Neural progenitor cell (in vitro differentiated cells): ENCODE measurements around the gene UGT1A6.
"Not testable (repeated sequence)": the region's sequence is repeated elsewhere in the genome, so short reads cannot be mapped to it uniquely, and the experiment has no call there.

ENCODE experiments used
- EZH2 ChIP-seq: fragments of 200-600 bp; sonication (generic); IDR thresholded peaks from 2 replicates; pipeline ENCODE4 v1.6.1; 2017; ENCODE audit warnings: antibody characterized with exemption, mild to moderate bottlenecking, moderate library complexity
- EZH2phosphoT487 ChIP-seq: fragments of 200-600 bp; sonication (generic); IDR thresholded peaks from 2 replicates; pipeline ENCODE4 v1.6.1; 2017; ENCODE audit warnings: antibody characterized with exemption
- TF ChIP-seq, protein P1 (sequence below): fragments of 200-600 bp; sonication (generic); IDR thresholded peaks from 2 replicates; pipeline ENCODE4 v1.5.1; 2017; ENCODE audit warnings: antibody characterized with exemption, mild to moderate bottlenecking

DNA sequence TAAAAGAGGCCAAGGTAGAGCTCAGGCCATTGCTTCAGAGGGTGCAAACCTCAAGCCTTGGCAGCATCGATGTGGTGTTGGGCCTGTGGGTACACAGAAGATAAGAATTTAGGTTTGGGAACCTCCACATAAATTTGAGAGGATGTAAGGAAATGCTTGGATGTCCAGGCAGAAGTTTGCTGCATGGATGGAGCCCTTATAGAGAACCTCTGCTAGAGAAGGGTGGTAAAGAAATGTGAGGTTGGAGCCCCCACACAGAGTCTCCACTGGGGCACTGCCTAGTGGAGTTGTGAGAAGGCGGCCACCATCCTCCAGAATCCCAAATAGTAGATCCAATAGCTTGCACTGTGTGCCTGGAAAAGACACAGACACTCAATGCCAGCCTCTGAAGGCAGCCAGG is 58.0 kb downstream of the UGT1A6 start:
- TF ChIP-seq, protein P1, sequence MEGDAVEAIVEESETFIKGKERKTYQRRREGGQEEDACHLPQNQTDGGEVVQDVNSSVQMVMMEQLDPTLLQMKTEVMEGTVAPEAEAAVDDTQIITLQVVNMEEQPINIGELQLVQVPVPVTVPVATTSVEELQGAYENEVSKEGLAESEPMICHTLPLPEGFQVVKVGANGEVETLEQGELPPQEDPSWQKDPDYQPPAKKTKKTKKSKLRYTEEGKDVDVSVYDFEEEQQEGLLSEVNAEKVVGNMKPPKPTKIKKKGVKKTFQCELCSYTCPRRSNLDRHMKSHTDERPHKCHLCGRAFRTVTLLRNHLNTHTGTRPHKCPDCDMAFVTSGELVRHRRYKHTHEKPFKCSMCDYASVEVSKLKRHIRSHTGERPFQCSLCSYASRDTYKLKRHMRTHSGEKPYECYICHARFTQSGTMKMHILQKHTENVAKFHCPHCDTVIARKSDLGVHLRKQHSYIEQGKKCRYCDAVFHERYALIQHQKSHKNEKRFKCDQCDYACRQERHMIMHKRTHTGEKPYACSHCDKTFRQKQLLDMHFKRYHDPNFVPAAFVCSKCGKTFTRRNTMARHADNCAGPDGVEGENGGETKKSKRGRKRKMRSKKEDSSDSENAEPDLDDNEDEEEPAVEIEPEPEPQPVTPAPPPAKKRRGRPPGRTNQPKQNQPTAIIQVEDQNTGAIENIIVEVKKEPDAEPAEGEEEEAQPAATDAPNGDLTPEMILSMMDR: not testable (repeated sequence)
- not testable (repeated sequence) for TF ChIP-seq EZH2, EZH2phosphoT487
